Caco-2 (cell line): Measurements from ENCODE around the gene MYL4. TPM values are rescaled to one million over a fixed set of nuclear protein-coding genes. Genes with fewer than 3 reads are reported as not detected.

Experiments used
- BruUV-seq: library from RNA; stranded (reverse); fragments of 400-500 nt; replicated peaks from 2 replicates; lab custom pipeline; 2021; lab: Mats Ljungman, UMichigan
- CTCF ChIA-PET: fragments of 300-600 bp; sonication (Branson Sonifier 250); formaldehyde crosslinking; loops from one replicate; lab custom pipeline; 2022; ENCODE audit warnings: antibody characterized with exemption; lab: Charles Lee
- POLR2A ChIA-PET: fragments of 300-600 bp; sonication (Branson Sonifier 250); formaldehyde crosslinking; loops from one replicate; lab custom pipeline; 2022; ENCODE audit warnings: antibody characterized with exemption; lab: Charles Lee
- DNase-seq, 2 experiments: peaks; one replicate each; pipeline versions ENCODE4 v3.0.0 to v3.0.0-alpha.2; 2020 to 2022
- H3K27me3 ChIP-seq: replicated peaks from 2 replicates; pipeline ENCODE4 v1.6.0; 2011; ENCODE audit warnings: low read length; ENCODE audit not compliant: control insufficient read depth, insufficient read depth
- H3K36me3 ChIP-seq: 2 replicates; pipeline ENCODE4 v1.5.1; 2011; ENCODE audit warnings: low read length; ENCODE audit not compliant: control insufficient read depth, insufficient read depth
- H3K4me1 ChIP-seq: fragments of 250-450 bp; sonication (Bioruptor Pico); 2 replicates; pipeline ENCODE4 v1.5.1; 2020; ENCODE audit warnings: mild to moderate bottlenecking
- H3K4me3 ChIP-seq: 2 replicates; pipeline ENCODE4 v1.5.1; 2011; ENCODE audit warnings: low read depth, mild to moderate bottlenecking, control low read depth, low read length
- H3K9me3 ChIP-seq: fragments of 250-450 bp; sonication (Bioruptor Pico); 2 replicates; pipeline ENCODE4 v1.5.1; 2020; ENCODE audit warnings: mild to moderate bottlenecking, moderate library complexity
- H3K27ac Mint-ChIP-seq: one replicate; pipeline ENCODE4 v1.8.0; 2022; ENCODE audit warnings: mixed read lengths; ENCODE audit not compliant: unreplicated experiment
- H3K27me3 Mint-ChIP-seq: one replicate; pipeline ENCODE4 v1.8.0; 2022; ENCODE audit warnings: mixed read lengths; ENCODE audit not compliant: insufficient read depth, unreplicated experiment
- H3K36me3 Mint-ChIP-seq: one replicate; pipeline ENCODE4 v1.8.0; 2022; ENCODE audit warnings: mild to moderate bottlenecking, mixed read lengths; ENCODE audit not compliant: insufficient read depth, unreplicated experiment
- H3K4me1 Mint-ChIP-seq: one replicate; pipeline ENCODE4 v1.8.0; 2022; ENCODE audit warnings: low read depth, mixed read lengths; ENCODE audit not compliant: unreplicated experiment
- H3K4me3 Mint-ChIP-seq: one replicate; pipeline ENCODE4 v1.8.0; 2022; ENCODE audit warnings: mild to moderate bottlenecking, moderate library complexity, mixed read lengths; ENCODE audit not compliant: unreplicated experiment
- H3K9me3 Mint-ChIP-seq: one replicate; pipeline ENCODE4 v1.8.0; 2022; ENCODE audit warnings: mixed read lengths; ENCODE audit not compliant: unreplicated experiment
- CTCF ChIP-seq, 2 experiments: fragments of 200-600 bp in 1 of 2; IDR thresholded peaks; 1 replicate in 1 of 2; 2 replicates in 1 of 2; pipeline versions ENCODE4 v1.5.1 to v1.8.0; 2011 to 2022; ENCODE audit warnings: antibody characterized with exemption in 1 of 2, control low read depth in 1 of 2, inconsistent platforms in 1 of 2, low read depth in 1 of 2, low read length in 1 of 2, mild to moderate bottlenecking in 1 of 2, moderate library complexity in 1 of 2; ENCODE audit not compliant: insufficient read depth in 1 of 2, severe bottlenecking in 1 of 2, unreplicated experiment in 1 of 2
- intact Hi-C: fragments of 100-400 bp; cut with micrococcal nuclease; formaldehyde crosslinking; loops from one replicate; pipeline ENCODE4 v1.10.0; 2022; ENCODE audit not compliant: unreplicated experiment
- total RNA-seq: library from RNA; stranded (reverse); gene quantifications from 2 replicates; pipeline ENCODE4 v1.2.3, GENCODE V29; 2022

The MYL4 gene
- total RNA-seq, 1 experiment from 2014 or later, result not detected

DNA sequence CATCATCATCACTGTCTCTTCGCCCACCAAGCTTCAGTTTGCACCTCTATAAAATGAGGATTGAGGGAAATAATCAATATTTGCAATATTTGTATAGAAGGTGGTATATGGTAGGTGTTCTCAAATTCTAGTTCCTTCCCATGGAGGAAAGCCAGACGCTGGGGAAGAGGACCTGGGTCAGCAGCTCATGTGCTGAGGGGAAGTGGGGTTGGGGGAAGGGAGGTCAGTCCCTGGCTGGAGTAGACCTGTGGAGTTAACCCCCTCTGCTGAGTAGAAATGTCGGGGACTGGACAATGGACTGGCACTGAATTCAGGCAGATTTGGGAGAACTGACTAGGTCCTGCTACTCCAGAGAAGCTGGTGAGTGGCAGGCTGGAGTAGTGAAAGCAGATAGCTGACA lies 31.7 kb downstream of the MYL4 start:
- intact Hi-C loops, result no loop called here
- TF ChIP-seq CTCF (IDR thresholded peaks at IDR 0.05; ENCODE audit: insufficient read depth in 1 of 2, low read depth in 1 of 2, low read length in 1 of 2, severe bottlenecking in 1 of 2, unreplicated experiment in 1 of 2), result no peak
- H3K9me3 Mint-ChIP-seq, result no peaks in the 10 kb centered on the region
- 0 out of 2 replicates have a peak, but pooled peaks cover 2% of the 10 kb centered on the region for H3K27me3 ChIP-seq
- 0 out of 2 replicates have a peak, but pooled peaks cover 3% of the 10 kb centered on the region for H3K9me3 ChIP-seq
- no peak overlapping the region for H3K4me3 Mint-ChIP-seq
- no peak overlapping the region for H3K4me3 ChIP-seq
- no peaks in the 10 kb centered on the region for H3K4me1 ChIP-seq
- H3K27me3 Mint-ChIP-seq, result peaks cover 4% of the 10 kb centered on the region
- no peaks in the 10 kb centered on the region for H3K4me1 Mint-ChIP-seq
- ChIA-PET CTCF (interaction anchor here (0.9 to 1.4 kb wide), 2 partner anchors 39 to 75 kb away, joined by 3 to 5 read pairs; no protein-coding TSS in a partner anchor), POLR2A (no interaction called here)
- H3K27ac Mint-ChIP-seq, result no peak overlapping the region
- H3K36me3 Mint-ChIP-seq, result no peaks in the 10 kb centered on the region
- BruUV-seq, result no TSS peak
- no peaks in the 10 kb centered on the region for H3K36me3 ChIP-seq
- no peak for DNase-seq

DNA sequence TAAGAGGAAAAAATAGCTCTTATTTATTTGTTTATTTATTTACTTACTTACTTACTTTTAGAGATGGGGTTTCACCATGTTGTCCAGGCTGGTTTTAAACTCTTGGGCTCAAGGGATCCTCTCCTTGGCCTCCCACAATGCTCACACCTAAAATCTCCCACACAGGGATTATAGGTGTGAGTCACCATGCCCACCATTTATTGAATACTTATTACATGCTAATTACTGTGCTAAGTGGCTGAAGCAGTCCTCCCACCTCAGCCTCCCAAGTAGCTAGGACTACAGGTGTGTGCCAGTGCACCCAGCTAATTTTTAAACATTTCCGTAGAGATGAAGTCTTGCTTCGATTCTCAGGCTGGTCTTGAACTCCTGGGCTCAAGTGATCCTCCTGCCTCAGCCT lies 33.5 kb downstream of the MYL4 start:
- ChIA-PET CTCF (no interaction called here), POLR2A (no interaction called here)
- intact Hi-C loops, result no loop called here
- TF ChIP-seq CTCF (IDR thresholded peaks at IDR 0.05; ENCODE audit: insufficient read depth in 1 of 2, low read depth in 1 of 2, low read length in 1 of 2, severe bottlenecking in 1 of 2, unreplicated experiment in 1 of 2), result no peak
- no peak overlapping the region for H3K4me3 ChIP-seq
- no peaks in the 10 kb centered on the region for H3K9me3 ChIP-seq
- H3K9me3 Mint-ChIP-seq, result no peaks in the 10 kb centered on the region
- no peak overlapping the region for H3K27ac Mint-ChIP-seq
- BruUV-seq, result no TSS peak
- H3K36me3 Mint-ChIP-seq, result no peaks in the 10 kb centered on the region
- H3K36me3 ChIP-seq, result no peaks in the 10 kb centered on the region
- peaks cover 4% of the 10 kb centered on the region for H3K27me3 Mint-ChIP-seq
- H3K4me3 Mint-ChIP-seq, result no peak overlapping the region
- no peak for DNase-seq
- H3K4me1 ChIP-seq, result no peaks in the 10 kb centered on the region
- no peaks in the 10 kb centered on the region for H3K4me1 Mint-ChIP-seq
- H3K27me3 ChIP-seq, result 0 out of 2 replicates have a peak, but pooled peaks cover 2% of the 10 kb centered on the region

DNA sequence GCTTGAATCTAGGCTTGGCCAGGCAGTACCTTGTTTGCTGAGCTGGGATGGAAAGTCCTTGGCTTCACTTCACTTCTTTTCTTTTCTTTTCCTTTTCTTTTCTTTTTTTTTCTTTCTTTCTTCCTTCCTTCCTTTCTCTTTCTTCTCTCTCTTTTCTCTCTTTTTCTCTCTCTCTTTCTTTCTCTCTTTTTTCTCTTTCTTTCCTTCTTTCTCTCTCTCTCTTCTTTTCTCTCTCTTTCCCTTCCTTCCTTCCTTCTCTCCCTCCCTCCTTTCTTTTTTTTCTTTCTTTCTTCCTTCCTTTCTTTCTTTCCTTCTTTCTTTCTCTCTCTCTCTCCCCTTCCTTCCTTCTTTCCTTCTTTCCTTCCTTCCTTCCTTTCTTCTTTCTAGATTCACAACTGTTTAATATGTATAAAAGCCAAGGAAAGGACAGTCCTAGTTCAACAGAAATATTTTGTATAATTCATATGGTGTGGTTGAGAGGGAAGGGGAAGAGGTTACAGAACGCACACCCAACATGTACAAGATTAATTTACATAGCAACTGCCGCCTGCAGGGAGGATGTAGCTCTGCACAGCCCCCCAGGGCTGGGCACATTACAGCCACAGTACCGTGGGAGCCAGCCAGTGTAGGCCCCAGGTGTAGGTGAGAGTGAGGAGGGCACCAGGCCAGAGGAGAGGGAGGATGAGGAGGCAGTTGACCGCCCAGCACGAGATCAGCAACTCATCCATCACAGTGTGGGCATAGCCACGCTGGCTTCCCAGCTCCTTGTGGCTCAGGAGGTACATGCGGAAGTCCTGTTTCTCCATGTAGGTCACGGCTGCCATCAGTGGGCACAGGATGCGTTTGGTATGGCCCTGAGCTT lies 34.8 kb downstream of the MYL4 start:
- no TSS peak for BruUV-seq
- Mint-ChIP-seq H3K27me3 (peaks cover 4% of the 10 kb centered on the region), H3K36me3 (no peaks in the 10 kb centered on the region), H3K27ac (no peak overlapping the region), H3K4me1 (no peaks in the 10 kb centered on the region), H3K9me3 (no peaks in the 10 kb centered on the region), H3K4me3 (no peak overlapping the region)
- Histone ChIP-seq H3K9me3 (no peaks in the 10 kb centered on the region), H3K36me3 (no peaks in the 10 kb centered on the region), H3K4me1 (no peaks in the 10 kb centered on the region), H3K4me3 (no peak overlapping the region), H3K27me3 (0 out of 2 replicates have a peak, but pooled peaks cover 2% of the 10 kb centered on the region)
- CTCF ChIA-PET, result no interaction called here
- DNase-seq, result no peak
- POLR2A ChIA-PET, result interaction anchor here (0.5 kb wide), 1 partner anchor 80 kb away, joined by 3 read pairs; no protein-coding TSS in a partner anchor
- intact Hi-C loops, result no loop called here
- TF ChIP-seq CTCF (IDR thresholded peaks at IDR 0.05; ENCODE audit: insufficient read depth in 1 of 2, low read depth in 1 of 2, low read length in 1 of 2, severe bottlenecking in 1 of 2, unreplicated experiment in 1 of 2), result no peak
